HG03175 (cell line): ENCODE results near the gene DUSP28.
"Not testable (repeated sequence)": the region's sequence is repeated elsewhere in the genome, so short reads cannot be mapped to it uniquely, and the experiment has no call there.

Experiments used
- ATAC-seq: cut with Tn5 transposase; IDR thresholded peaks from one replicate; pipeline ENCODE4 v1.9.1; 2021; ENCODE audit warnings: mild to moderate bottlenecking, moderate library complexity; ENCODE audit not compliant: unreplicated experiment

The DUSP28 gene, protein sequence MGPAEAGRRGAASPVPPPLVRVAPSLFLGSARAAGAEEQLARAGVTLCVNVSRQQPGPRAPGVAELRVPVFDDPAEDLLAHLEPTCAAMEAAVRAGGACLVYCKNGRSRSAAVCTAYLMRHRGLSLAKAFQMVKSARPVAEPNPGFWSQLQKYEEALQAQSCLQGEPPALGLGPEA

GRCh38 chr2:240560084-240560479, at the start of gene DUSP28:
Gene DUSP28 (plus strand): TSS chr2:240560357. CDS start chr2:240560685, 328 bp downstream.
- ATAC-seq, result peak; percentile 64

DNA sequence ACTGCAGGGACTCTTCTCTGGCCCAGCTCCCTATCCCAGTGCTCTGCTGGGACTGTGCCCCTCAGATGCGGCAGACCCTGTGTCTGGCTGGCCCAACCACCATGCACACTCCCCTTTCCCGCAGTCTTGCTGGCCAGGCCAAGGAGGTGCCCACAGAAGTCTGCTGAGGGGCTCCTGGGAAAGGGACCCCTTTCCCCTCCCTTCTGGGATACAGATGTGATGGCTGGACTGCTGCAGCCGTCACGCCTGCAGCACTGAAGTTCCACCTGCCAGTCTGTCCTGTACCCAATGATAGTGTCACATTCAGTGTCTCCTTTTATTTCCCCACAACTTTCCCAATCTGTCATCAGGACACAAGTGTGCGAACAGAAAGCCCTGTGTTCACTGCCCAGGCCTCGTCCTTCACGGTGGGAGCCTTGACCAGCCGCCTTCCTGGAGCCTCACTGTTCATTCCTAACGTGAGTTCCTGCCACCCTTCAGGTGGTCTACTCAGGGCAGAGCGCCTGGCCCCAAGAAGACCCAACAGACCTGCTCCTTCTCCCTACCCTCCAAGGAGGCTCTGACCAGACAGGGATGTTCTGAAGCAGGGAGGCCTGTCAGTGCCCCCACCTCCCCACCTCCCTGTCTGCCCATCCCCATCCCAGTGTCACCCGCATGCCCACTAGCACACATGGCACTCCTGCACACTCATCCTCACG, 49.5 kb upstream of the DUSP28 start:
- no peak for ATAC-seq

GRCh38 chr2:240511351-240512108, 48.6 kb upstream of the DUSP28 start:
- ATAC-seq, result no peak

GRCh38 chr2:240512109-240512485, 48.1 kb upstream of the DUSP28 start:
- no peak for ATAC-seq

- ATAC-seq, result no peak
Measured at GRCh38 chr2:240512666-240513535, 47.3 kb upstream of the DUSP28 start.

DNA sequence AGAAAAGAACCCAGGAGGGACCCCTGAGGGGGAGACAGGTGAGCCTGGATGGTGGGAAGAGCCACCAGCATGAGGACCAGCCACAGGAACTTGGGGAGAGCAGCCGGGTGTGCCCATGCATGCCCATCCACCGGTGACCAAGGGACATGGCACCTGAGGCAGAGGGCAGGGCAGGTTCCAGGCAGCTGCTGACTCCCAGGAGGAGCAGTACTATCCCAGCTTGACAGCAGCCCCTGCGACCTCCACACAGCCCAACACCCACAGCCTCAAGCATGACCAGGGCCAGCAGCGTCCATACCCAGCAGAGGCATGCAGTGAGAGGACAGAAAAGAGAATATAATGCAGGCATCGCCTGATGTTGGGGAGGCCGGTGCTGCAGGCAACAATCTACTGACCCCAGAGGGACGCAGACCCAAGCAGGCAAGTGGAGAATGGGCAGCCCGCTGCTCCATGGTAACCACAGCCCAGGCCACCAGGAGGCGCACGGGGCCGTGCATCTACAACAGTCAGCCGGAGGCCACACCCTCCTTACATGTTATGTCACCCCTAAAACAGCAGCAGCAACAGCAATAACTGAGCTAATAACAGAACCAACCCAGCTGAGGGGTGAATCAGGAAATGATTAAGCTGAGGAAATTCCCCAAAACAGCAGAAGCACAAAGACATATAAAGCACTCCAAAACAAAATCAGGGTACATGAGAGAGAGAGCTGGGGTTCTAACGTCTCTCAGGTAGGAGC, 46.4 kb upstream of the DUSP28 start:
- ATAC-seq, result peak; percentile 96

DNA sequence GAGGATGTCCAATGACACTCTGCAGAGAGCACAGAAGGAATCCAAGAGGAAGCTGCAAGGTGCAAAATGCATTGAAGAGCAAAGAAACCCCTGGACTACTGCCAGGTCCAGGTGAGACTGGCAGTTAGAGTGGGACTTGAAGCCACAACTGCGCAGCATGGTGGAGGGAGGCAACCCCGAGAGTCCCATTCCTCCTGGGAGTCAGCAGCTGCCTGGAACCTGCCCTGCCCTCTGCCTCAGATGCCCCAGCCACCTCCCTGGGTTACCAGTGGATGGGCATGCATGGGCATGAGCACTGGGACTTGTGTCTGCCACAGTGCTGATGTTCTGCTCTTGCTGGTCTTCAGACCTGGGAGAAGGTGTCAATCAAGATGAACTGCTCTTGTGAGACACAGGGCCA, 45.5 kb upstream of the DUSP28 start:
- ATAC-seq, result no peak

GRCh38 chr2:240517342-240517741, 42.8 kb upstream of the DUSP28 start:
- no peak for ATAC-seq

- ATAC-seq, result no peak
Measured at GRCh38 chr2:240518981-240519380, 41.2 kb upstream of the DUSP28 start.

- no peak for ATAC-seq
Measured at GRCh38 chr2:240519396-240520129, 40.6 kb upstream of the DUSP28 start.

DNA sequence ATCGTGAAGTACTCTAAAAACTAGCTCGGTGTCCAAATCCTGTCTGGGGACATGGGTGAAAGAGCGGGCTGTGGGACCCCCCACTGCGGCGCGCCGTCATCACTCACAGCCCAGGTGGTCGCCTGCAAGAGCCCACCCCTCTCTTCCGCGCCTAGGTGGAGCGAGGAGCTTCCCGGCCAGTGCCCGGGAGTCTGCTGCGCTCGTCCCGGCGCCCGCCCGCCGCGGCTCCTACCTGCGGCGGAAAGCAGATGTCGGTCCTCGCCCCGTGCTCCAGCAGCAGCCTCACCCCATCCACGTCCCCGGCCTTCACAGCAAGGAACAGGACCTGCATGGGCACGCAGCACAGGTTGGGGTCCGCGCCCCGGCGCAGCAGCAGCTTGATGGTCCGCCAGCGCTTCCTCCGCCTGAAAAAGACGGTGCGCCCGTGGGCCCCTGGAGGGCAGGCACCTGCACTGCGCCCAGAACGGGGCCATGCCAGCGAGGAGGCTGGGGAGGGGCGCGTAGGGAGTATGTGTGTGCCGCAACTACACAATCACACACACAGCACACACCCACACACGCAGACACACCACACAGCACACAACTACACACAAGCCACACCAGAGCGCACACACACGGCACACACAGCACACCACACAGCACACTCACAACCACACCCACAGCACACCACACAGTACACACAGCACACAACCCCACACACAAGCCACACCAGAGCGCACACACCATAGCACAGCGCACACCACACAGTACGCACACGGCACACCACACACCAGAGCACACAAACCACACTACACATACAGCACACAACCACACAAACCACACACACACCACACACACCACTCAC, 39.8 kb upstream of the DUSP28 start:
- no peak for ATAC-seq

- ATAC-seq, result no peak
Measured at GRCh38 chr2:240520974-240521350, 39.2 kb upstream of the DUSP28 start.

DNA sequence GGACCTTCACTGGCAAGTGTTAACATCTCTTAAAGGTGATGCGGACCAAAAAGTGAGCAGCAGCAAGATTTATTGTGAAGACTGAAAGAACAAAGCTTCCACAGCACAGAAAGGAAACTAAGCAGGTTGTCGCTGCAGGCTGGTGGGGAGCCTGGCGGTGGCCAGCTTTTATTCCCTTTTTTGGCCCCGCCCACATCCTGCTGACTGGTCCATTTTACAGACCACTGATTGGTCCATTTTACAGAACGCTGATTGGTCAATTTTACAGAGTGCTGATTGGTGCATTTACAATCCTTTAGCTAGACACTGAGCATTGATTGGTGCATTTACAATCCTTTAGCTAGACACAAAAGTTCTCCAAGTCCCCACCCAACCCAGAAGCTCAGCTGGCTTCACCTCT, 38.3 kb upstream of the DUSP28 start:
- ATAC-seq, result not testable (repeated sequence)

GRCh38 chr2:240522406-240522805, 37.8 kb upstream of the DUSP28 start:
- ATAC-seq, result no peak

- no peak for ATAC-seq
Measured at GRCh38 chr2:240523451-240524281, 36.5 kb upstream of the DUSP28 start.

GRCh38 chr2:240524963-240525718, 35.0 kb upstream of the DUSP28 start:
- ATAC-seq, result no peak

DNA sequence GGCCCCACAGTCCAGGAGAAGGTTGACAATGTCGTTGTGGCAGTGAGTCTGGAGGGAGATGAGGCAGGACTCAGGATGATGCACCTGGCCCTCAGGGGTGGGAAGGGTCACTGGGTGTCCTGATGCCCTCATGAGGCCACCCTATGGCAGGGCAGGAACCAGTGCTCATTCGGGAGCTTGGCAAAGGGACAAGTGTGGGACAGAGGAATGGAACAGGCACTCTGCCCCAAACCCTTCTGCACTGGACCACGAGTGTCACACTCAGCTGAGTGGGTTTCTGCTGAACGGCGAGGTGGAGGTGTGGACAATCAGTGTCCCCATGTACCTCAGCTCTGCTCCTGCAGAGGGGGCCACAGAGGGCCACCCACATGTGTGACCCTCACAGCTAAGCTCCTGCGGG, 34.4 kb upstream of the DUSP28 start:
- ATAC-seq, result no peak
